GM21786 (cell line): ENCODE data around the gene UMODL1.

ENCODE experiments used
- ATAC-seq: cut with Tn5 transposase; IDR thresholded peaks from one replicate; pipeline ENCODE4 v1.9.1; 2021; ENCODE audit not compliant: unreplicated experiment

Gene UMODL1

GRCh38 chr21:42127164-42128150 lies 56.3 kb downstream of the UMODL1 start:
- ATAC-seq: no peak

- no peak for ATAC-seq
These were observed 58.5 kb downstream of the UMODL1 start for GRCh38 chr21:42129300-42130266.

- no peak for ATAC-seq
These were observed 59.3 kb downstream of the UMODL1 start for GRCh38 chr21:42130441-42130840.

- ATAC-seq: no peak
These were observed 61.1 kb downstream of the UMODL1 start for GRCh38 chr21:42132183-42132582.

GRCh38 chr21:42133131-42133530 lies 62.0 kb downstream of the UMODL1 start:
- no peak for ATAC-seq

GRCh38 chr21:42135386-42136052 lies 64.4 kb downstream of the UMODL1 start:
- no peak for ATAC-seq

GRCh38 chr21:42137191-42137904 lies 66.2 kb downstream of the UMODL1 start:
- no peak for ATAC-seq

GRCh38 chr21:42140196-42140934 lies 69.2 kb downstream of the UMODL1 start:
- ATAC-seq: no peak

GRCh38 chr21:42141643-42142042 lies 70.5 kb downstream of the UMODL1 start:
- ATAC-seq: no peak

GRCh38 chr21:42142141-42142540 lies 71.0 kb downstream of the UMODL1 start:
- no peak for ATAC-seq

- ATAC-seq: no peak
These were observed 71.5 kb downstream of the UMODL1 start for GRCh38 chr21:42142627-42143026.

GRCh38 chr21:42143111-42143510 lies 72.0 kb downstream of the UMODL1 start:
- no peak for ATAC-seq

- no peak for ATAC-seq
These were observed 73.1 kb downstream of the UMODL1 start for GRCh38 chr21:42144221-42144620.

- no peak for ATAC-seq
These were observed 73.8 kb downstream of the UMODL1 start for GRCh38 chr21:42144679-42145568.

- ATAC-seq: no peak
These were observed 74.6 kb downstream of the UMODL1 start for GRCh38 chr21:42145569-42146272.

- no peak for ATAC-seq
These were observed 75.2 kb downstream of the UMODL1 start for GRCh38 chr21:42146273-42146805.

GRCh38 chr21:42146821-42147220 lies 75.7 kb downstream of the UMODL1 start:
- no peak for ATAC-seq
